Measurements from ENCODE around the gene IER2. TPM values are rescaled to one million over a fixed set of nuclear protein-coding genes. Genes with fewer than 3 reads are reported as not detected.
A peak's percentile ranks its signal among the peaks of the same experiment; 100 is the strongest.

The IER2 gene
- total RNA-seq, 1 donor from 2014 or later: 907 TPM

- Histone ChIP-seq H3K9me3 (no peaks in the 10 kb centered on the region), H3K4me1 (no peaks in the 10 kb centered on the region), H3K4me3 (no peak overlapping the region), H3K27me3 (no peaks in the 10 kb centered on the region), H3K36me3 (peaks cover 24 to 29% of the 10 kb centered on the region in 2 donors), H3K27ac (no peak overlapping the region)
- intact Hi-C loops (cut with DNase I): no loop called here
- no peak for TF ChIP-seq CTCF (IDR thresholded peaks at IDR 0.05)
- no peak for DNase-seq (ENCODE audit: low spot score in 2 of 2)
These were observed 16.9 kb upstream of the IER2 start for GRCh38 chr19:13133241-13133870.

- no peaks in the 10 kb centered on the region for H3K9me3 ChIP-seq
- TF ChIP-seq CTCF (IDR thresholded peaks at IDR 0.05): no peak
- intact Hi-C loops (cut with DNase I): no loop called here
- H3K36me3 ChIP-seq: peaks cover 29 to 42% of the 10 kb centered on the region in 2 donors
- H3K4me3 ChIP-seq: no peak overlapping the region
- no peak for DNase-seq (ENCODE audit: low spot score in 2 of 2)
- H3K4me1 ChIP-seq: no peaks in the 10 kb centered on the region
- no peaks in the 10 kb centered on the region for H3K27me3 ChIP-seq
- H3K27ac ChIP-seq: peak overlapping the region in 1 of 2 donors; percentile 33
These were observed 15.6 kb upstream of the IER2 start for GRCh38 chr19:13134626-13135025.

- peaks cover 29 to 47% of the 10 kb centered on the region in 2 donors for H3K36me3 ChIP-seq
- H3K4me3 ChIP-seq: no peak overlapping the region
- intact Hi-C loops (cut with DNase I): no loop called here
- H3K27ac ChIP-seq: peak overlapping the region in 1 of 2 donors; percentile 33
- TF ChIP-seq CTCF (IDR thresholded peaks at IDR 0.05): no peak
- DNase-seq (ENCODE audit: low spot score in 2 of 2): no peak
- no peaks in the 10 kb centered on the region for H3K27me3 ChIP-seq
- no peaks in the 10 kb centered on the region for H3K4me1 ChIP-seq
- no peaks in the 10 kb centered on the region for H3K9me3 ChIP-seq
These were observed 14.8 kb upstream of the IER2 start for GRCh38 chr19:13135068-13136062.

GRCh38 chr19:13137290-13137794 is 12.9 kb upstream of the IER2 start:
- Histone ChIP-seq H3K9me3 (no peaks in the 10 kb centered on the region), H3K27me3 (no peaks in the 10 kb centered on the region), H3K4me1 (no peaks in the 10 kb centered on the region), H3K4me3 (no peak overlapping the region), H3K36me3 (peaks cover 29 to 47% of the 10 kb centered on the region in 2 donors), H3K27ac (no peak overlapping the region)
- intact Hi-C loops (cut with DNase I): no loop called here
- TF ChIP-seq CTCF (IDR thresholded peaks at IDR 0.05): no peak
- DNase-seq (ENCODE audit: low spot score in 2 of 2): no peak

GRCh38 chr19:13138171-13138915 is 11.9 kb upstream of the IER2 start:
- H3K4me1 ChIP-seq: no peaks in the 10 kb centered on the region
- H3K27me3 ChIP-seq: no peaks in the 10 kb centered on the region
- intact Hi-C loops (cut with DNase I): no loop called here
- no peaks in the 10 kb centered on the region for H3K9me3 ChIP-seq
- no peak for DNase-seq (ENCODE audit: low spot score in 2 of 2)
- H3K36me3 ChIP-seq: peaks cover 29 to 47% of the 10 kb centered on the region in 2 donors
- no peak for TF ChIP-seq CTCF (IDR thresholded peaks at IDR 0.05)
- no peak overlapping the region for H3K4me3 ChIP-seq
- H3K27ac ChIP-seq: no peak overlapping the region
